Measurements from ENCODE around the gene HSPA12B. TPM values are rescaled to one million over a fixed set of nuclear protein-coding genes. Genes with fewer than 3 reads are reported as not detected.

The HSPA12B gene
- total and polyA plus RNA-seq, 3 donors from 2014 or later = 8.0 to 11.1 (median 10.7) TPM

- Histone ChIP-seq H3K27ac (no peak overlapping the region), H3K9me3 (no peaks in the 10 kb centered on the region), H3K4me3 (peak overlapping the region in 1 of 2 donors; percentile 26), H3K36me3 (ENCODE audit: low read depth, missing control alignments) (no peaks in the 10 kb centered on the region), H3K4me1 (no peaks in the 10 kb centered on the region), H3K27me3 (no peaks in the 10 kb centered on the region)
- DNase-seq = no peak
- WGBS, 2 donors = 51 to 63% methylated on average over 11 of the region's 11 CpGs
- no peak for TF ChIP-seq POLR2A (IDR thresholded peaks at IDR 0.05)
- no peak for TF ChIP-seq CTCF (IDR thresholded peaks at IDR 0.05)
- intact Hi-C loops (cut with DNase I; ENCODE audit: low total_unique reads) = no loop called here
These were observed 13.2 kb downstream of the HSPA12B start for GRCh38 chr20:3745686-3746173.

- WGBS, 2 donors = 50 to 73% methylated on average over 2 of the region's 2 CpGs
- no peaks in the 10 kb centered on the region for H3K27me3 ChIP-seq
- no peak for TF ChIP-seq POLR2A (IDR thresholded peaks at IDR 0.05)
- no peak for TF ChIP-seq CTCF (IDR thresholded peaks at IDR 0.05)
- H3K4me1 ChIP-seq = no peaks in the 10 kb centered on the region
- H3K4me3 ChIP-seq = no peak overlapping the region
- H3K27ac ChIP-seq = no peak overlapping the region
- no peaks in the 10 kb centered on the region for H3K9me3 ChIP-seq
- DNase-seq = no peak
- no peaks in the 10 kb centered on the region for H3K36me3 ChIP-seq (ENCODE audit: low read depth, missing control alignments)
- intact Hi-C loops (cut with DNase I; ENCODE audit: low total_unique reads) = no loop called here
These were observed 15.0 kb downstream of the HSPA12B start for GRCh38 chr20:3747471-3747870.

- no peaks in the 10 kb centered on the region for H3K9me3 ChIP-seq
- intact Hi-C loops (cut with DNase I; ENCODE audit: low total_unique reads) = no loop called here
- H3K36me3 ChIP-seq (ENCODE audit: low read depth, missing control alignments) = no peaks in the 10 kb centered on the region
- DNase-seq = no peak
- no peak overlapping the region for H3K27ac ChIP-seq
- WGBS, 2 donors = 80 to 90% methylated on average over 2 to 15 of the region's 16 CpGs
- no peak overlapping the region for H3K4me3 ChIP-seq
- H3K27me3 ChIP-seq = no peaks in the 10 kb centered on the region
- TF ChIP-seq POLR2A (IDR thresholded peaks at IDR 0.05) = no peak
- TF ChIP-seq CTCF (IDR thresholded peaks at IDR 0.05) = no peak
- no peaks in the 10 kb centered on the region for H3K4me1 ChIP-seq
These were observed 15.6 kb downstream of the HSPA12B start for GRCh38 chr20:3748073-3748472.

- Histone ChIP-seq H3K36me3 (ENCODE audit: low read depth, missing control alignments) (no peaks in the 10 kb centered on the region), H3K4me1 (no peaks in the 10 kb centered on the region), H3K4me3 (peak overlapping the region; percentile 9 to 37), H3K27me3 (no peaks in the 10 kb centered on the region), H3K9me3 (no peaks in the 10 kb centered on the region), H3K27ac (no peak overlapping the region)
- no peak for DNase-seq
- intact Hi-C loops (cut with DNase I; ENCODE audit: low total_unique reads) = no loop called here
- TF ChIP-seq POLR2A (IDR thresholded peaks at IDR 0.05) = no peak
- TF ChIP-seq CTCF (IDR thresholded peaks at IDR 0.05) = no peak
- WGBS, 2 donors = 45 to 48% methylated on average over 17 to 24 of the region's 24 CpGs
These were observed 16.7 kb downstream of the HSPA12B start for GRCh38 chr20:3749087-3749688.

Measured in testis (tissue), 3 donors.